Frontal cortex (tissue), 4 donors: ENCODE results near the gene HCK. TPM values are rescaled to one million over a fixed set of nuclear protein-coding genes. Genes with fewer than 3 reads are reported as not detected.
"Not testable (repeated sequence)": the region's sequence is repeated elsewhere in the genome, so short reads cannot be mapped to it uniquely, and the experiment has no call there.

Experiments used
- DNase-seq, 2 donors: peaks; one replicate each; pipeline ENCODE4 v3.0.0; 2012; ENCODE audit warnings: low spot score in 2 of 2
- FAIRE-seq: peaks from 2 replicates; lab custom pipeline; 2012; peaks lifted over from hg19 to GRCh38; lab: Jason Lieb, UNC
- total RNA-seq: library from RNA; depleted of rRNA; stranded (reverse); fragments of >200 nt; gene quantifications from one replicate; pipeline ENCODE4 v1.2.3, GENCODE V29; 2014
- donor health status: control.
- donor health status: control.
- donor health status: control.

The HCK gene
- total RNA-seq, 1 donor from 2014 or later: 2.9 TPM

GRCh38 chr20:32027643-32028042 lies 24.4 kb upstream of the HCK start:
- no peak for DNase-seq
- no peak for FAIRE-seq

GRCh38 chr20:32028647-32029372 lies 23.2 kb upstream of the HCK start:
- FAIRE-seq (no peak), DNase-seq (no peak)

GRCh38 chr20:32029561-32029960 lies 22.5 kb upstream of the HCK start:
- no peak for FAIRE-seq
- no peak for DNase-seq

GRCh38 chr20:32031007-32031958 lies 20.8 kb upstream of the HCK start:
- DNase-seq (peak; percentile 48 to 70), FAIRE-seq (no peak)

GRCh38 chr20:32033316-32033715 lies 18.7 kb upstream of the HCK start:
- DNase-seq: no peak
- no peak for FAIRE-seq

GRCh38 chr20:32033721-32034120 lies 18.3 kb upstream of the HCK start:
- not testable (repeated sequence) for FAIRE-seq, DNase-seq

- FAIRE-seq (no peak), DNase-seq (no peak)
These were observed 17.2 kb upstream of the HCK start for GRCh38 chr20:32034581-32035425.

- FAIRE-seq: no peak
- DNase-seq: no peak
These were observed 16.6 kb upstream of the HCK start for GRCh38 chr20:32035426-32035779.

- FAIRE-seq (no peak), DNase-seq (no peak)
These were observed 15.8 kb upstream of the HCK start for GRCh38 chr20:32036252-32036651.

- no peak for DNase-seq
- FAIRE-seq: no peak
These were observed 15.1 kb upstream of the HCK start for GRCh38 chr20:32036716-32037485.

- DNase-seq (no peak), FAIRE-seq (no peak)
These were observed 14.1 kb upstream of the HCK start for GRCh38 chr20:32037929-32038328.

GRCh38 chr20:32040142-32040953 lies 11.7 kb upstream of the HCK start:
- DNase-seq (no peak), FAIRE-seq (no peak)

GRCh38 chr20:32045999-32046398 lies 6.0 kb upstream of the HCK start:
- DNase-seq: no peak
- FAIRE-seq: no peak

GRCh38 chr20:32050324-32050841 lies 1.7 kb upstream of the HCK start:
- no peak for DNase-seq

GRCh38 chr20:32050851-32051556 lies 1.0 kb upstream of the HCK start:
- DNase-seq (no peak), FAIRE-seq (no peak)

More at GRCh38 chr20:32050324-32050841, 1.7 kb upstream of the HCK start:
- FAIRE-seq: no peak

- DNase-seq (no peak), FAIRE-seq (no peak)
These were observed 337 bp upstream of the HCK start for GRCh38 chr20:32051720-32052089.

GRCh38 chr20:32052778-32053362 lies 828 bp downstream of the HCK start:
- no peak for DNase-seq
- no peak for FAIRE-seq
